Ecto neural progenitor cell (in vitro differentiated cells): ENCODE results near the gene POM121.
"Not testable (repeated sequence)": the region's sequence is repeated elsewhere in the genome, so short reads cannot be mapped to it uniquely, and the experiment has no call there.

Experiments used
- DNase-seq: peaks from one replicate; pipeline ENCODE4 v3.0.0-alpha.2; 2018; ENCODE audit warnings: low spot score

Gene POM121

DNA sequence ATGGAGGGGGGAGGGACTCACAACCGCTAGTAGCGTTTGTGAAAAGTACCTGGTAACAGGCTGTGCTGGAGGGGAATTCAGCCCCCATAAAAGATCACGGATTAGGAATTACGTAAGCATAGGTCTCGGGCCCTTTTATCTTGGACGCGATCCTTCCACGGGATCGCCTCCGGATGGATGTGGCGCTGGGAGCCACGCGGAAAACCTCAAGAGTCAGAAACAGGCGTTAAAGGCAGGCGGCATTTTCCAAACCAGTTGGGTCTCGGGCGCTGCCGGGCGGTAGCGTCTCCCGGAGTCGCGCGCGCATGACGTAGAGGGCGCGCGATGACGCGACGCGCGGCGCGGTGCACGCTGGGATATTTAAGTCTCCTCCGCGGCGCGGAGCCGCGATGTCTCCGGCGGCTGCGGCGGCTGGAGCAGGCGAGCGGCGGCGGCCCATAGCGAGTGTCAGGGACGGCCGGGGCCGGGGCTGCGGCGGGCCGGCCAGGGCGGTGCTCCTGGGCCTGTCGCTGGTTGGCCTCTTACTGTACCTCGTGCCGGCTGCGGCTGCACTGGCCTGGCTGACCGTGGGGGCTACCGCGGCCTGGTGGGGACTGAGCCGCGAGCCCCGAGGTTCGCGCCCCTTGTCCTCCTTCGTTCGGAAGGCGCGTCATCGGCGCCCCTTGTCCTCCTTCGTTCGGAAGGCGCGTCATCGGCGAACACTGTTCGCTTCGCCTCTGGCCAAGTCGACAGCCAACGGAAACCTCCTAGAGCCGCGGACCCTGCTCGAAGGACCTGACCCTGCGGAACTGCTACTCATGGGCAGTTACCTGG is at the start of gene POM121:
Gene POM121 (plus strand): TSS at position 363 of the 813 bp plus-strand sequence. CDS start 27 bp downstream, at position 390.
- DNase-seq, result peak; percentile 91

GRCh38 chr7:72879079-72879736 is 45.7 kb upstream of the POM121 start:
- DNase-seq, result peak; percentile 80

- DNase-seq, result peak; percentile 54
These were observed 45.1 kb upstream of the POM121 start for GRCh38 chr7:72879737-72880215.

DNA sequence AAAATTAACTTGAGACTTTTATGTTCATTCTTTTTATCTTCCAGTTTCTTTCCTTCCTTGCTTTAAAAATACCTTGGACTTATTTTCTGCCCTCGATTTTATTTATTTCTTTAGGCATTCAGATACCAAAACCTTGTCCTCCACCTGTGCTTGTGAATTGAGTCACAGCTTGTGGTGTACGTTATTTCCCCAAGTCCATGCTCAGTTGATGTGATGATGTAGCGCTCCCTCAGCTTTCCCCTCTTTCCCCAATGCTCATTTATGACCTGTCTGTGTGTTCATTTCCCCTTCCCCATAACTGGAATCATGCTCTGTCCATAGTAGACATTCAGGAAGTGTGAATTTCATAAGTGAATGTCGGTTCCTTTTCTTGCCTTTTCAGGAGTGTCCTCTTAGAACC is 33.1 kb upstream of the POM121 start:
- DNase-seq, result not testable (repeated sequence)

GRCh38 chr7:72904740-72905139 is 20.2 kb upstream of the POM121 start:
- DNase-seq, result not testable (repeated sequence)

- not testable (repeated sequence) for DNase-seq
These were observed 16.5 kb upstream of the POM121 start for GRCh38 chr7:72908422-72908821.

DNA sequence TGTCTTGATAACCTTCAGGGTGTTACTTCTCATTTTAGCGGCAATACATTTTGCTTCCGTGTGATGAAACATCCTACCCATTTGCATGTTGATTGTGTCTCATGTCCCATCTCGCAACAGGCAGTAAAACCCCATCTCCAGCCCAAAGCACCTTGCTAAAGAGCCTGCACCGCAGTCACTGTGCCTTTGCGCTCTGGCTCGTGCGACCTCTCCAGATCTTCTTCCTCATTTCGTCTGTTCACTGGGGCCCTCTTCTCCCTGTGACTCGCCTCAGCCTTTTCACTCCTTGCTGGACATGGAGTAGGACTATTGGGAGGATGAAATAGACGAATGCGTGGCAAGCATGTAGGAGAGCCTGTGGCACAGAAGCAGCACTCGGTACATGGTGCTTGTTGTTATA is 13.5 kb upstream of the POM121 start:
- DNase-seq, result not testable (repeated sequence)

DNA sequence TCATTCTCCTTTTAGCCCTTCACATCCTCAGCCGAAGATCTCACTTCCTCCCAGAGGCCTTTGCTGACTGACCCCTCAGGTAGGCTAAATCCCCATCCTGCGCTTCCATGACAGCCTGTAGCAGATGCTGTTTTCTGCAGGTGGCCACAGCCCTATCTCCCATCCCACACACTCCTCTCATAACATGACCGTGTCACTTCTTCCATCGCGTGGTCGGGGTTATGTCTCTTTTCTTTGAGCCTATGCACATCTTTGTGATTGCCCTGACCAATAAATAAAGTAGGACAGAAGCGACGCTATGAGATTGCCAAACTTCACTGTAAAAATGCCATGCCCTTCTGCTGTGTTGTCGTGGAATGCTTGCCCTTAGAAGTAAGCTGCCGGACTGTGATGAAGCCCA is 11.1 kb upstream of the POM121 start:
- not testable (repeated sequence) for DNase-seq

DNA sequence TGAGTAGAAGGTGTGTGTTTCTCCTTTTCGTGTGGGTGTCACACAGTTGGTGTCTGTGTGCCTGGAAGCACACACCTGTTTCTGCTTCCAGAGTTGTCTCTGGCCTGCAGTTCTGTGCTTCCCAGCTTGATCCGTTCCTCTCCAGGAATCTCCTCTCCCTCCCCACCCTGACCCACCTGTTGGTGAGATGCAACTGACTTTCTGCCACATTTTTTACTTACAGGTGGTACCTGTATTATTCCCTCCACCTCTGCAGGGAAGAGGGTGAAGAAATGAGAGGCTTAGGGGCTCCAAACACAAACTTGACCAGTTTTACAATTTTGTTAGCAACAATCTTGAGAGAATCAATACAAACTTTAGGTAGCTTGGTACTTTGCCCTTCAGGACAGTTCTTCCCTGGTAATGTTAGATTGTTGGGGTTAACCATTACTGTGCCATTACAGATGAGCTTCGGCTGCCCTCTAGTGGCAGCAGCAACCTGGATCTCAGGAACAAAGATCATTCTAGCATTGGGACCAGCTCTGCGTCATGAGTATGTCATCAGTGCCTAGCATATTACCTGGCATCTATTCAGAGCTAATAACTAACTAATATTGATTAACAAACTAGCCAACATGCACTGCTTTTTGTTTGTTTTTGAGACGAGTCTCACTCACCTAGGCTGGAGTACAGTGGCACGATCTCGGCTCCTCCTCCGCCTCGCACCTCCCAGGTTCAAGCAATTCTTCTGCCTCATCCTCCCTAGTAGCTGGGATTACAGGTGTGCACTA is 10.0 kb upstream of the POM121 start:
- not testable (repeated sequence) for DNase-seq

DNA sequence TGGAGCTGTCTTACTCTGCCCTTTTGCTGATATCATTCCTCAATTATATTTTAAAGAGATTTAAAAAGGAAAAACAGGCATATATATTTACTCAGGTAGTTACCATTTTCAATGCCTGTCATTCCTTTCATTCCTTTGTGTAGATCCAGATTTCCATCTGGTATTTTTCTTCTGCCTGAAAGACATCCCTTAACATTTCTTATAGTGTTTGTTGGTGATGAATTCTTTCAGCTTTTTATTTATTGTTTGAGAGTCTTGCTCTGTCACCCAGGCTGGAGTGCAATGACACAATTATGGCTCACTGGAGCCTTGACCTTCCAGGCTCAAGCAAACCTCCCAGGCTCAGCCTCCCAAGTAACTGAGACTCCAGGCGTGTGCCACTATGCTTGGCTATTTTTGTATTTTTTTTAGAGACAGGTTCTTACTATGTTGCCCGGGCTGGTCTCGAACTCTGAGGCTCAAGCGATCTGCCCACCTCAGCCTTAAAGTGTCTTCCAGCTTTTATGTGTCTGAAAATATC is 5.6 kb upstream of the POM121 start:
- no peak for DNase-seq

DNA sequence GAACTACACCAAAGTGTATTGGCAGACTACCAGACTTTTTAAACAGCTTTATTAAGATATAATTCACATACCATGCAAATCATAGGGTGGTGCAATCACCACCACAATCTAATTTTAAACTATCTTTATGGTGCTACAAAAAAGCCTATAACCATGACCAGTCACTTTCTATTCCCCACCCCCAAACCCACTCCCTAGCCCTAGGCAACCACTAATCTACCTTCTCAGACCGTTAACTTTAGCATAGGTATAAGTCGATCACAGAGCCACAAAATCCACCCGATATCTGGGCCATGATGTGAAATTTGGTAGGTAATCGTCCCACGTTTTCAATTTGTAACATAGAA is 536 bp upstream of the POM121 start:
- no peak for DNase-seq

- no peak for DNase-seq
These were observed 738 bp downstream of the POM121 start for GRCh38 chr7:72925546-72926120.

GRCh38 chr7:72927791-72928190 is 2.9 kb downstream of the POM121 start:
- DNase-seq, result not testable (repeated sequence)

GRCh38 chr7:72928216-72928615 is 3.3 kb downstream of the POM121 start:
- DNase-seq, result not testable (repeated sequence)

DNA sequence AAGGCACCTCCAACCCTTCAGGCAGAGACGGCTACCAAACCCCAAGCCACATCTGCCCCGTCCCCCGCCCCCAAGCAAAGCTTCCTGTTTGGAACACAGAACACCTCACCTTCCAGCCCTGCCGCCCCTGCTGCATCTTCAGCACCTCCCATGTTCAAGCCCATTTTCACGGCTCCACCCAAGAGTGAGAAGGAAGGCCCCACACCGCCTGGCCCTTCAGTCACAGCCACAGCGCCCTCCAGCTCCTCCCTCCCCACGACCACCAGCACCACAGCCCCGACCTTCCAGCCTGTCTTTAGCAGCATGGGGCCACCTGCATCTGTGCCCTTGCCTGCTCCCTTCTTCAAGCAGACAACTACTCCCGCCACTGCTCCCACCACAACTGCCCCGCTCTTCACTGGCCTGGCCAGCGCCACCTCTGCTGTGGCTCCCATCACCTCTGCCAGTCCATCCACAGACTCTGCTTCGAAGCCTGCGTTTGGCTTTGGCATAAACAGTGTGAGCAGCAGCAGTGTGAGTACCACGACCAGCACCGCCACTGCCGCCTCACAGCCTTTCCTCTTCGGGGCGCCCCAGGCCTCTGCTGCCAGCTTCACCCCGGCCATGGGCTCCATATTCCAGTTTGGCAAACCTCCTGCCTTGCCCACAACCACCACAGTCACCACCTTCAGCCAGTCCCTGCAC is 17.3 kb downstream of the POM121 start:
- DNase-seq, result not testable (repeated sequence)

GRCh38 chr7:72942956-72943355 is 18.1 kb downstream of the POM121 start:
- DNase-seq, result not testable (repeated sequence)

GRCh38 chr7:72944937-72945336 is 20.0 kb downstream of the POM121 start:
- not testable (repeated sequence) for DNase-seq

DNA sequence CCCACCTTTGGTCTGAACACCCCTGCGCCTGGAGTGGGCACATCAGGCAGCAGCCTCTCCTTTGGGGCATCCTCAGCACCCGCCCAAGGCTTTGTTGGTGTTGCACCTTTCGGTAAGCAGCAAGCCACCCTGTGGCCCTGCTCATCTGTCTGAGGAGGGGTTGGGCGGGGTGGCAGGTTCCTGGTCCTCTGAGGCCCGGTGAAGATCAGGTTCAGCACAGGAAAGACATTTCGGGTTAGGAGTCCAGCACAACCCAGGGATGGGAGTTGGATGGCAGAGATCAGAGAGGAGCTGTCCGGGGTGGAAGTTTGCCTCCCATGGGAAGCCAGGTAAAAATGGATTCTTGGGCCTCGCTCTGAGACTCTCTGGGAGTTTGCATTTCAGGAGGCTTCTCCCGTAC is 20.7 kb downstream of the POM121 start:
- DNase-seq, result not testable (repeated sequence)

DNA sequence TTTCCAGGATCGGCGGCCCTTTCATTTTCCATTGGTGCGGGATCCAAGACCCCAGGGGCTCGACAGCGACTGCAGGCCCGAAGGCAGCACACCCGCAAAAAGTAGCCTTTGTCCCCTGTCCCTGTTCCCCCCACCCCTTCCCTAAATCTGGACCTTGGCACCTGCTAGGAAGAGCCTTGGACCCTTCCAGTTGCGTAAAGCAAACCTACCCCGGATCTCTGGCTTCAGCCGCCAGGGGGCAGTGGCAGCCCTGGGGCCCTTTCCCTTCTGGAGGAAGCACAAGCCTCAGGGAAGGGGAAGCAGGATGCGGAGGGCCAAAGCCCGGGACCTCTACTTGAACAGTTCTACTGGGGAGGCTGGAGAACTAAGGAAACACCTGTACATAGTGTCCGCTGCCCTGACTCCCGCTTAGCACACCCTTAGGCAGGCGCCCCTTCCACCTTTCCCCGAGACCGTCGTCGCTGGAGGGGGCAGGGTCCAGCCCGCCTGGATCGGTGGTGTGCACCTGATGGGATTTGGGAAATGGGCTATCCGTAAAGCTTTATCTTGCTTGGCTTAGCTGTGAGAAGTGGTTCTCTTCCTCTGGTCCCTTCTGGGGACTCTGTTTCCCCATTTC is 21.3 kb downstream of the POM121 start:
- peak; percentile 36 for DNase-seq

- DNase-seq, result not testable (repeated sequence)
These were observed 23.8 kb downstream of the POM121 start for GRCh38 chr7:72948714-72949113.

GRCh38 chr7:72949276-72949675 is 24.4 kb downstream of the POM121 start:
- not testable (repeated sequence) for DNase-seq
